Measurements from ENCODE around the gene ZNF618. TPM values are rescaled to one million over a fixed set of nuclear protein-coding genes. Genes with fewer than 3 reads are reported as not detected.

Gene ZNF618
- total RNA-seq, 1 experiment from 2014 or later = 0.20 TPM

DNA sequence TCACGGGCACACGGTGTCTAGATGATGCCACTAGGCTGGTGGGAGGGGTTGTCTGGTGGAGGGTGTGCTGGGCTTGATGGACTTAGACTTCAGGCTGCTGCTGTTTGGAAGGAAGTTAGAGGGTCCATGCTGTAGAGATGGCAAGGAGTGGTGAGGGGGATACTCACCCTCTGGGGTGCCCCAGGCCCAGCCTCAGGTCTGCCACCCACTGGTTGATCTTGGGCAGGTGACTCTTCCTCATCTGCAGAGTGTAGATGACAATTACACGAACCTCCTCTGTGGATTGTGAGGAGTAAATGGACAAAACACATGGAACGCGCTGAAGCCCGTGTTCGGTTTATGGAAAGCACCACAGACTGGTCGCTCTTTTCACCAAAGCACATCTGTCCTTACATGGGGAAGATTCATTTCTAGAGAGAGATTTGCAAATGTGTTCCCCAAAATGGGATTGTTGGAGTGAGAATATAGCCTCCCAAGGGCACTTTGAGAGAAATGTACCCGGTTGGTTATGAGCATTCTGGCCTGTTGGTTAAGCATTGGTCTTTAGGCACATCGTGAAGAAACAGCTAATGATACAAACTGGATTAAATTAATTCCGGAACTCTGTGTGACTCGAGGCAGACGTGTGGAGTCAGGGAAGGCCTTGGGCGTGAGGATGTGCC, 58.2 kb downstream of the ZNF618 start:
- DNase-seq (ENCODE audit: low spot score) = no peak

DNA sequence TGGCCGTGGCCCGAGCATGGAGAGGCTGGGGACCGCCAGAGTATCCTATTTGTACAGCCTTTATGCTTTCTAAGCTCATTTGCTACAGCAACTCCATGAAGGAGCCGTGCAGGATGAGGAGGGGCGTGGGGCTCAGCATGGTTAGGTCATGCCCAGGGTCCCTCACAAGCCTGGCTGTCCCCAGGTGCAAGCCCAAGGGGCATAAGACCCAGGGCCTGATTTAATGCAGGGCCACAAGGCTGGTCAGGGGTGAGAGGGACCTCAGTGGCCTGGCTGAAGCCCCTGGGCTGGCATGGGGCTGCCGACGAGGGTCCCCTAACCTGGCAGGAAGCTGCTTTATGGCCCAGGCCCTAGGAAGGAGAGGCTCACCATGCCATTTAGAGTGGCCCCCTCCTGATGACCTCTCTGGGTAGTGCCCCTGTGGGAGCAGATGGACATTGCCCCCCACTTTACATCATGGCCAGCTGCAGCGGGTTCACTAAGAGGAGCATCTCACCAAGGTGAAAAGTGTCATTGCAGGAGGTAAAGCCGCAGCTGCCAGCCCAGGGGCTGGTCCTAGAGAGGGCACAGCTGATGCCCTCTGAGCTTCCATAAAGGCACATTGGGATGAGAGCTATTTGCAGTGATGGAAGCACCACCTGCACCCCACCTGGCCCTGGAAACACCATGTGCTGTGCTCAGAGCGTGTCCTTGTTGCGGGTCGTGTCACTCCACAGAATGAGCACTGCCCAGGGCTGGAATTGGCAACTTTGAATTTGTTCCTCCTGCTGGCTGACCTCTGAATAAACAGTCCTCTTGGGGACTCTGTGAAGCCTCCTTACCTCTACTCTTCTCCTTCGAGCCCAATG, 58.9 kb downstream of the ZNF618 start:
- no peak for DNase-seq (ENCODE audit: low spot score)

- DNase-seq (ENCODE audit: low spot score) = no peak
Measured at GRCh38 chr9:113935677-113936380, 59.7 kb downstream of the ZNF618 start.

GRCh38 chr9:113940077-113940476, 64.0 kb downstream of the ZNF618 start:
- DNase-seq (ENCODE audit: low spot score) = no peak

DNA sequence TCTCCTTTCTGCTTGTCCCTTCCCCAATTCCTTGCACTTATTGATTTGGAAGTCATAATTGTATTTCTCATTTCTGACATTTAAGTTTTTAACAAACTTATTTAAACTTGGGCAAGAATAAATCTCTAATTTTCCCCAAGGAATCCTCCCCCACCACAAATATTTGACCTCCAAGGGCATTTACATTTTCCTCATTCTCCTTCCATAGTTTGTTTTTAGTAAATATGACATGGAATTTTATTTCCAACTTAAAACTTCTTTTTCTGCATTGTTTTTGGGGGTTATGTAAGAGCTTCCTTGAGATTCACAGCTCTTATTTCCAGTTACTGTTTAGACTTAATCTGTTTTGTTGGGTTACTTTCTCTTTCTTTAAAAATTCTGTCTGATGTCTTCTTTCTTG, 64.9 kb downstream of the ZNF618 start:
- DNase-seq (ENCODE audit: low spot score) = no peak

DNA sequence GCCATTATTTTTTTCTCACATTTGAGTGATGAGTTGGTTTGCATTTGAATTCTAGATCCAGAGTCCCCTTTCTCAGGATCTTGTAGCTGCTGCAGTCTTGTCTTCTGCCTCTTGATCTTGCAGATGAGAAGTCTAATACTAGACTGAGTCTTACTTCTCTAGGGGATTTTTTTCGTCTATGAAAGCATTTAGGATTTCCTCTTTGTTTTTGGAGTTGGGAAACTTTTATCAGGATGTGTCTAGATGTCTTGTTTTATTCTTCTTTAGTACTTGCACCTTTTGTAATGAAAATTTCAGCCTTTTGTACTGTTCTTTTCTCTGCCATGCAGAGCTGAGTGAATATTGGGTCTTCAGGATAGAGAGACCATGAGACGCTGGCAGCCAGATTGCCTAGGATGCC, 65.4 kb downstream of the ZNF618 start:
- DNase-seq (ENCODE audit: low spot score) = no peak

- no peak for DNase-seq (ENCODE audit: low spot score)
Measured at GRCh38 chr9:113943112-113944009, 67.3 kb downstream of the ZNF618 start.

GRCh38 chr9:113945784-113946183, 69.7 kb downstream of the ZNF618 start:
- DNase-seq (ENCODE audit: low spot score) = no peak

GRCh38 chr9:113946496-113947115, 70.5 kb downstream of the ZNF618 start:
- no peak for DNase-seq (ENCODE audit: low spot score)

GRCh38 chr9:113947941-113948340, 71.8 kb downstream of the ZNF618 start:
- no peak for DNase-seq (ENCODE audit: low spot score)

DNA sequence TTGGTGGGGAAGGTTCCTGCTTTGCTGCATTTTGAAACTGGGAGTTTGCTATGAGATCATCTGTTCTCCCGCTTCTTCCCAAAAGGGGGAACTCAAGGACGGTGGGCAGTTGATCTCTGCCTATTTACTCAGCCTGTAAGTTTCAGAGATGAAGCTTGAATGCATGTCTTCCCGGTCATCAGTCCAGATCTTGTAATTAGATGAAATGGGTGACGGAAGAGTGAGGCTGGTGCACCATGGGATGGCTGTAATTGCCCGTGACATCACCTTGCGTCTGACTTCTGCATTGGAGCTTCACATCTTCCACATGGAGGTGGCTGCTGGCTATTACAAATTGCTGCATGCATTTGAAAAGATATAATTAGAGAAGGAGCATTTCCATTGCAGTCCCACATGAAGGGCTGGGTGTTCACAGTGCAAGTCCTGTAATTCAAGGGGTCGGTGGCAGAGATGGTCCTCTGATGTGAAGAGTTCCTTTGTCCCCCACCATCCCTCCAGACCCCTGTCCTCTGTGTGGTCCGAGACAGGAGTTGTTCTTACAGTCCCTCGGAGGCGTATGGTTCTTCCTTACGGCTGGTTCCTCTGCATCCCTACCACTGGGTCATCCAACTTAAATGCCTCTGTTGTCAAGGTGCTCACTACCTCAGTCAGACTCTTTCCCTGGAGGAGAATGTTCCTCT, 72.9 kb downstream of the ZNF618 start:
- DNase-seq (ENCODE audit: low spot score) = no peak

DNA sequence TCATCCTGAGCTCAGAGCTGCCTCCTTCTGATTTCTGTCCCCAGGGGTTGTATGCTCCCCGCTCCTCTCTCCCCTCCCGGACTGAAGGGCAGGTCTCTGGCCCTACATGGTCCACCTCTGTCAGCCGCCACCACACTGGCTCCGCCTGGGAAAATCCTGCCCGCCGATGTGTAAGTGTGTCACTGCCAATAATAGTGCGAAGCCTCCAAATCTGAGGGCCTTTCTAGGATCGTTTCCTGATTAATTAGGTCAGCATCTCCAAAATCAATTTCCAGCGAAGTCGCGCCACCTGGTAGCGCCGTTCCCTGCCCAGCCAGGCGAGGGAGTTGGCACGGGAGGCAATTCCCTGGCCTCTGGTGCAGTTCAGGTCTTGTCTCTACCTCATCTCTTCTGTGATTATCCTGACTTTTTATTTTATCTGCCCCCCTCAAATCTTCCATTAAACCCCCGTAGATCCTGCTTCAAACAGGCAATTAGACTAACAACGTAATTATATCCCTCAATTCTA, 73.5 kb downstream of the ZNF618 start:
- DNase-seq (ENCODE audit: low spot score) = no peak

GRCh38 chr9:113950195-113951031, 74.3 kb downstream of the ZNF618 start:
- DNase-seq (ENCODE audit: low spot score) = no peak

DNA sequence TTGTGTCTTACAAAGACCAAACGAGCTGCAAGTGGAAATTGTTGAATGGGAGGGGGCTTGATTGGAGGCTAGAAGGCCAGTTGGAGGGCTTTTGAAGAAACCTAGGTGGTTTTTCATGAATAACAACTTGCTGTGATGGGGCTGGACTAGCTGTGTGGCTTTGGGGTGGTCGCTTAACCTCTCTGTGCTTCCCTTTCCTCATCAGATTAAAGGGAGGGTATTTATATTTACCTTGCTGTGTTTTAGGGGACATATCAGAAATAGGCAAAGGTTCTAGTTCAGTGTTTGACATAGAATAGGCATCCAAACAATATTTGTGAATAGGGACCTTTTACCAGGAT, 74.9 kb downstream of the ZNF618 start:
- no peak for DNase-seq (ENCODE audit: low spot score)

GRCh38 chr9:113952676-113953075, 76.6 kb downstream of the ZNF618 start:
- DNase-seq (ENCODE audit: low spot score) = no peak

- DNase-seq (ENCODE audit: low spot score) = no peak
Measured at GRCh38 chr9:113953531-113953930, 77.4 kb downstream of the ZNF618 start.

- no peak for DNase-seq (ENCODE audit: low spot score)
Measured at GRCh38 chr9:113954591-113954990, 78.5 kb downstream of the ZNF618 start.

DNA sequence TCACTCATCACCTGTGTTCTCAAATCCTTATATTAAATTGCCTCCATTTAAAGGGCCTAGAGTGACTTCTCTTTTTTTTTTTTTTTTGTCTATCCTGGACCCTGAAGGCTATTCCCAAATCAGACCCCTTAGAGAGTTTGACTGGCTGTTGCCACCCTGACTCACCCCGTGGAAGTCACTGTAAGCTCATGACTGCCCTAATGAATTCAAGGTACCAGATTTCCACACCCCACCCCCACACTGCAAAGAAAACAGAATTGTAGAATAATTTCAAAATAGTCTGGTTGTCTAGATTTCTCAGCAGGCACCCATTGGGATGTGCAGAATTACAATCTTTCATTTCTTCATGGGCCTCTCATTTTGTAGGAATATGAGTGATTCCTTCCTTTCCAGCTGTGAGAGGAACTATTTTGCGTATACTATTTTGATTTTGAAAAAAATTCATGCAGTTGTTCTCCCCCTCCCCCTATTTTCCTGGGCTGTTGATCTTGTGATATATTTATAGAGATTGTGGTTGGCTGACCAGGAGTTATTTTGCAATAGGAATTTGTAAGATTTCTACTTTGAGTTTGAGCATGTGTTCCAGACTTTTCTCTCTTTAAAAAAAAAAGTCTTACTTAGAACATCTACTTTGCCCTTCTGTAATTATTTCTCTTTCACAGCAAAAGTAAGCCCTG, 79.1 kb downstream of the ZNF618 start:
- DNase-seq (ENCODE audit: low spot score) = no peak

- no peak for DNase-seq (ENCODE audit: low spot score)
Measured at GRCh38 chr9:113956901-113957300, 80.8 kb downstream of the ZNF618 start.

Data from HT-29 (cell line).